B cell (primary cell): ENCODE results near the gene SH3D19. TPM values are rescaled to one million over a fixed set of nuclear protein-coding genes. Genes with fewer than 3 reads are reported as not detected.

Source experiments
- ATAC-seq: fragments of 200-7000 bp; cut with Tn5 transposase; one replicate; pipeline ENCODE4 v1.10.0; 2021; ENCODE audit warnings: low read depth, mild to moderate bottlenecking, moderate number of reproducible peaks, moderate library complexity
- CTCF ChIA-PET: fragments of 350-600 bp; sonication (Branson Sonifier 250); formaldehyde crosslinking; loops from one replicate; lab custom pipeline; 2021; ENCODE audit warnings: antibody characterized with exemption, inconsistent platforms; lab: Charles Lee
- POLR2A ChIA-PET: fragments of 350-600 bp; sonication (Branson Sonifier 250); formaldehyde crosslinking; loops from one replicate; lab custom pipeline; 2021; ENCODE audit warnings: antibody characterized with exemption; lab: Charles Lee
- DNase-seq: peaks from one replicate; pipeline ENCODE4 v3.0.0; 2013
- H2AFZ ChIP-seq: 2 replicates; pipeline ENCODE4 v1.6.1; 2012; ENCODE audit warnings: mild to moderate bottlenecking, low read depth, low read length; ENCODE audit not compliant: insufficient read depth, poor library complexity, severe bottlenecking
- H3K27ac ChIP-seq, 2 donors: 1 replicate in 1 of 2; 2 replicates in 1 of 2; pipeline ENCODE4 v1.5.1; 2012 to 2013; ENCODE audit warnings: low read length in 2 of 2, mild to moderate bottlenecking in 2 of 2, moderate library complexity in 1 of 2
- H3K27me3 ChIP-seq, 4 experiments: fragments of 200-600 bp in 1 of 4; sonication (generic) in 1 of 4; replicated peaks in 1 of 4; 1 replicate in 2 of 4; 2 replicates in 2 of 4; pipeline versions ENCODE4 v1.6.1 to v1.7.0; 2013 to 2016; ENCODE audit warnings: low read length in 3 of 4, mild to moderate bottlenecking in 2 of 4, mixed read lengths in 1 of 4, moderate library complexity in 1 of 4; ENCODE audit not compliant: insufficient read depth in 4 of 4, control insufficient read depth in 3 of 4; ENCODE audit errors: control extremely low read depth in 1 of 4
- H3K36me3 ChIP-seq, 2 experiments: replicated peaks in 1 of 2; 1 replicate in 1 of 2; 2 replicates in 1 of 2; pipeline versions ENCODE4 v1.6.1 to v1.7.1; 2013; ENCODE audit warnings: low read length in 1 of 2; ENCODE audit not compliant: insufficient read depth in 2 of 2, control insufficient read depth in 1 of 2; ENCODE audit errors: control extremely low read depth in 1 of 2, extremely low read depth in 1 of 2
- H3K4me1 ChIP-seq, 2 donors: fragments of 200-600 bp in 1 of 2; sonication (generic) in 1 of 2; 1 replicate in 1 of 2; 2 replicates in 1 of 2; pipeline versions ENCODE4 v1.5.1 to v1.6.1; 2013 to 2017; ENCODE audit warnings: low read length in 2 of 2; ENCODE audit not compliant: control insufficient read depth in 2 of 2, insufficient read depth in 2 of 2
- H3K4me2 ChIP-seq: replicated peaks from 2 replicates; pipeline ENCODE3; 2012; ENCODE audit warnings: mild to moderate bottlenecking, low read depth, low read length; ENCODE audit not compliant: poor library complexity, severe bottlenecking
- H3K4me3 ChIP-seq, 5 experiments: fragments of 200-600 bp in 1 of 5; sonication (generic) in 1 of 5; 1 replicate in 3 of 5; 2 replicates in 2 of 5; pipeline versions ENCODE4 v1.5.1 to v1.7.0; 2011 to 2016; ENCODE audit warnings: low read length in 4 of 5, mild to moderate bottlenecking in 4 of 5, low read depth in 2 of 5, control low read depth in 1 of 5, moderate library complexity in 1 of 5; ENCODE audit not compliant: insufficient read depth in 1 of 5; ENCODE audit errors: control extremely low read depth in 1 of 5, extremely low read depth in 1 of 5
- H3K79me2 ChIP-seq: fragments of 200-600 bp; sonication (generic); one replicate; pipeline ENCODE4 v1.6.0; 2016; ENCODE audit warnings: low read length; ENCODE audit not compliant: control insufficient read depth, insufficient read depth
- H3K9ac ChIP-seq: fragments of 200-600 bp; sonication (generic); 2 replicates; pipeline ENCODE4 v1.6.1; 2017; ENCODE audit warnings: mild to moderate bottlenecking, low read length, moderate library complexity
- H3K9me3 ChIP-seq, 3 donors: one replicate each; pipeline versions ENCODE4 v1.6.1 to v1.7.1; 2013; ENCODE audit warnings: low read length in 2 of 3; ENCODE audit not compliant: control insufficient read depth in 2 of 3, insufficient read depth in 1 of 3; ENCODE audit errors: control extremely low read depth in 1 of 3
- H4K20me1 ChIP-seq: 2 replicates; pipeline ENCODE4 v1.6.0; 2012; ENCODE audit warnings: mild to moderate bottlenecking, low read length; ENCODE audit not compliant: insufficient read depth, control insufficient read depth, poor library complexity, severe bottlenecking
- H3K27ac Mint-ChIP-seq: one replicate; pipeline ENCODE4 v1.8.0; 2021; ENCODE audit warnings: mixed read lengths
- H3K27me3 Mint-ChIP-seq: one replicate; pipeline ENCODE4 v1.8.0; 2021; ENCODE audit warnings: mixed read lengths
- H3K4me1 Mint-ChIP-seq: one replicate; pipeline ENCODE4 v1.8.0; 2021; ENCODE audit warnings: mixed read lengths
- H3K4me3 Mint-ChIP-seq: one replicate; pipeline ENCODE4 v1.8.0; 2021; ENCODE audit warnings: mixed read lengths
- H3K9me3 Mint-ChIP-seq: one replicate; pipeline ENCODE4 v1.8.0; 2022; ENCODE audit warnings: mixed read lengths; ENCODE audit not compliant: insufficient read depth
- CTCF ChIP-seq: fragments of 200-600 bp; IDR thresholded peaks from one replicate; pipeline ENCODE4 v1.8.0; 2022; ENCODE audit warnings: antibody characterized with exemption, mild to moderate bottlenecking
- EZH2 ChIP-seq: IDR thresholded peaks from 2 replicates; pipeline ENCODE4 v1.6.1; 2012; ENCODE audit warnings: borderline replicate concordance, low read depth, mild to moderate bottlenecking, moderate library complexity, low read length; ENCODE audit not compliant: insufficient read depth, poor library complexity, severe bottlenecking
- WGBS: methylation state at CpG from one replicate; pipeline ENCODE4 v1.1.5; 2013; ENCODE audit warnings: missing lambda C conversion rate; ENCODE audit not compliant: insufficient coverage; 5-methylcytosine and 5-hydroxymethylcytosine counted together
- intact Hi-C: fragments of 100-400 bp; cut with micrococcal nuclease; formaldehyde crosslinking; loops from one replicate; pipeline ENCODE4 v1.10.0; 2022
- polyA plus RNA-seq: library from polyadenylated mRNA; depleted of rRNA; stranded (reverse); fragments of >200 nt; gene quantifications from 2 replicates; pipeline ENCODE4 v1.2.3, GENCODE V29; 2012
- total RNA-seq, 2 donors: library from RNA; stranded (reverse); fragments of 120-200 nt in 1 of 2; gene quantifications; 1 replicate in 1 of 2; 2 replicates in 1 of 2; pipeline versions ENCODE4 v1.2.3 to v1.2.4, GENCODE V29; 2013 to 2022

SH3D19 gene
- total and polyA plus RNA-seq, 2 donors (not counting 1 experiment from before 2014, with no cell fraction given), result 0.01 TPM; not detected in 1

- TF ChIP-seq EZH2 (no peak), CTCF (no peak)
- 60% methylated on average over 2 of the region's 3 CpGs for WGBS
- H3K9me3 ChIP-seq, result no peaks in the 10 kb centered on the region
- no peaks in the 10 kb centered on the region for H3K79me2 ChIP-seq
- no peak overlapping the region for H3K4me2 ChIP-seq
- POLR2A ChIA-PET, result no interaction called here
- no peak overlapping the region for H3K27ac ChIP-seq
- no peaks in the 10 kb centered on the region for H3K4me1 ChIP-seq
- no peak overlapping the region for H3K4me3 ChIP-seq
- H3K36me3 ChIP-seq, result no peaks in the 10 kb centered on the region
- peaks cover 5% of the 10 kb centered on the region for H3K27me3 Mint-ChIP-seq
- no peaks in the 10 kb centered on the region for H4K20me1 ChIP-seq
- ATAC-seq (no peak), DNase-seq (no peak)
- no peak overlapping the region for H2AFZ ChIP-seq
- no peak overlapping the region for H3K4me3 Mint-ChIP-seq
- no peaks in the 10 kb centered on the region for H3K27me3 ChIP-seq
- H3K9ac ChIP-seq, result no peak overlapping the region
- H3K27ac Mint-ChIP-seq, result no peak overlapping the region
- intact Hi-C loops, result no loop called here
- CTCF ChIA-PET, result no interaction called here
- no peaks in the 10 kb centered on the region for H3K9me3 Mint-ChIP-seq
- no peaks in the 10 kb centered on the region for H3K4me1 Mint-ChIP-seq
Observed at GRCh38 chr4:151198748-151199147, 126.7 kb downstream of the SH3D19 start.

GRCh38 chr4:151197247-151197646 lies 128.2 kb downstream of the SH3D19 start:
- Histone ChIP-seq H3K79me2 (no peaks in the 10 kb centered on the region), H3K4me3 (no peak overlapping the region), H3K27ac (no peak overlapping the region), H3K4me2 (no peak overlapping the region), H3K27me3 (no peaks in the 10 kb centered on the region), H3K4me1 (no peaks in the 10 kb centered on the region), H3K9ac (no peak overlapping the region), H3K36me3 (no peaks in the 10 kb centered on the region), H3K9me3 (no peaks in the 10 kb centered on the region), H2AFZ (no peak overlapping the region), H4K20me1 (no peaks in the 10 kb centered on the region)
- no peak overlapping the region for H3K27ac Mint-ChIP-seq
- intact Hi-C loops, result no loop called here
- WGBS, result 83% methylated on average over 1 of the region's 6 CpGs
- ATAC-seq, result no peak
- no peak for DNase-seq
- H3K4me1 Mint-ChIP-seq, result no peaks in the 10 kb centered on the region
- TF ChIP-seq CTCF (no peak), EZH2 (no peak)
- H3K9me3 Mint-ChIP-seq, result peaks cover under 1% of the 10 kb centered on the region
- ChIA-PET CTCF (no interaction called here), POLR2A (no interaction called here)
- peaks cover 8% of the 10 kb centered on the region for H3K27me3 Mint-ChIP-seq
- no peak overlapping the region for H3K4me3 Mint-ChIP-seq
